Stomach (tissue), 4 donors: ENCODE results near the gene LRMDA.

Experiments
- CTCF ChIP-seq, 7 experiments: fragments of 450-650 bp in 4 of 7; fragments of 200-600 bp in 3 of 7; sonication (generic) in 3 of 7; IDR thresholded peaks; one replicate each; pipeline ENCODE4 v1.5.1; 2016 to 2019; ENCODE audit warnings: antibody characterized with exemption in 7 of 7, control low read depth in 2 of 7, mild to moderate bottlenecking in 1 of 7
- POLR2AphosphoS5 ChIP-seq, 3 donors: sonication (generic); formaldehyde crosslinking; IDR thresholded peaks; one replicate each; pipeline ENCODE4 v1.6.1; 2016; ENCODE audit warnings: antibody characterized with exemption in 3 of 3

- TF ChIP-seq CTCF (IDR thresholded peaks at IDR 0.05) (no peak), POLR2AphosphoS5 (IDR thresholded peaks at IDR 0.05) (no peak)
Measured at GRCh38 chr10:76347832-76348231, 916.4 kb downstream of the LRMDA start.
